Stimulated activated memory B cell treated with anti-CD40 and anti-IgM and Interleukin-4, amounts not matched to agents 10 μg/mL and 1 μg/mL and 100 μg/mL, for 72 hours (primary cell): Measurements from ENCODE around the gene TNS4.

Experiments used
- ATAC-seq: fragments of 150-1000 bp; cut with Tn5 transposase; 2 replicates; pipeline ENCODE4 v1.10.0; 2021
- H3K27ac Mint-ChIP-seq: one replicate; pipeline ENCODE4 v1.8.0; 2022; ENCODE audit warnings: mild to moderate bottlenecking, mixed read lengths
- H3K27me3 Mint-ChIP-seq: one replicate; pipeline ENCODE4 v1.8.0; 2022; ENCODE audit warnings: mixed read lengths
- H3K36me3 Mint-ChIP-seq: one replicate; pipeline ENCODE4 v1.8.0; 2022; ENCODE audit warnings: mixed read lengths
- H3K4me1 Mint-ChIP-seq: one replicate; pipeline ENCODE4 v1.8.0; 2022; ENCODE audit warnings: mixed read lengths
- H3K4me3 Mint-ChIP-seq: one replicate; pipeline ENCODE4 v1.8.0; 2022; ENCODE audit warnings: mild to moderate bottlenecking, moderate library complexity, mixed read lengths
- H3K9me3 Mint-ChIP-seq: one replicate; pipeline ENCODE4 v1.8.0; 2022; ENCODE audit warnings: mixed read lengths

The TNS4 gene

GRCh38 chr17:40514013-40514875 is 12.8 kb upstream of the TNS4 start:
- ATAC-seq = no peak
- H3K27ac Mint-ChIP-seq = no peak overlapping the region
- no peaks in the 10 kb centered on the region for H3K36me3 Mint-ChIP-seq
- H3K4me3 Mint-ChIP-seq = no peak overlapping the region
- H3K27me3 Mint-ChIP-seq = peaks cover 20% of the 10 kb centered on the region
- H3K9me3 Mint-ChIP-seq = no peaks in the 10 kb centered on the region
- H3K4me1 Mint-ChIP-seq = peaks cover 55% of the 10 kb centered on the region

DNA sequence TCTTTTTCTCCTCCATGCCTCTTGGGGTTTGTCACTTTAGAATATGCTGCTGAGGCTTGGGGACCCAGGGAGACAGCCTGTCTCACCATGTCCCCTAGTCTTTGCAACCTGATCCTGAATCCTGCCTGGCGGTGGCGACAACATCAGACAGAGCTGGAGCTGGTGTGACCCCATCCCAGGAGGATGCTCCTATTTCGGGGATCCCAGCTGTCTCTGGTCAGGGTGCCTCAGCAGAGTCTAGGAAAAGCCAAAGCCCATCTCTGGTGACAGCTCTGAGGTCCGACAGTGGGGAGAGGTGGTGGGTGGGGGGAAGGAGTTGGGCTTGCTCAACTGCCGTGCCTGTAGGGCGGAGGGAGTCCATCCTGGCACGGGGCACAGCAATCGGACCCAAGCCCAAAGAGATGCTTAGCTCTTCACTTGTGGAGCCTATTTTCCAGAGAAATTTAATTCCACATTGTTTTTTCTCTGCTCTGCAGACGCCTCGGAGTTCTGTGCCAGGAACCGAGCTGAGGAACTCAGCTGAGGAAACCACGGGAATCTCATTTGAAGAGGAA is 10.3 kb upstream of the TNS4 start:
- Mint-ChIP-seq H3K4me1 (peaks cover 32% of the 10 kb centered on the region), H3K36me3 (no peaks in the 10 kb centered on the region), H3K27me3 (peaks cover 20% of the 10 kb centered on the region), H3K4me3 (no peak overlapping the region), H3K9me3 (no peaks in the 10 kb centered on the region), H3K27ac (no peak overlapping the region)
- no peak for ATAC-seq

- Mint-ChIP-seq H3K27me3 (peaks cover 20% of the 10 kb centered on the region), H3K4me1 (peaks cover 26% of the 10 kb centered on the region), H3K9me3 (no peaks in the 10 kb centered on the region), H3K36me3 (no peaks in the 10 kb centered on the region), H3K4me3 (no peak overlapping the region), H3K27ac (no peak overlapping the region)
- ATAC-seq = no peak
Observed at GRCh38 chr17:40511136-40511535, 9.7 kb upstream of the TNS4 start.

DNA sequence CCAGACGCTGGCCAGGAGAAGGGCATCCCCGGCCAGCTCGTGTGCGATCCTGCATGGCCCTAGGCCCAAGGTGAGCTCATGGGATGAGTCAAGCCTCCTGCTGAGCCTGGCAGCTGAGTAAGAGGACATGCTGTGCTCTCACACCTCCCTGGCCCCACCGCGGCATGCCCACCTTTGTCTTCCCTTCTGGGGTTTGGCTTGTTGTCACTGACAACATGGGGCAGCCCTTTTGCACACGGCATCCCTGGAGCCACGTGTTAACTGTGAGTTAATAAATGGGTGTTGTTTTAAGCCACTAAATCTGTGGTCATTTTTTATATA is 8.9 kb upstream of the TNS4 start:
- H3K4me3 Mint-ChIP-seq = no peak overlapping the region
- H3K27me3 Mint-ChIP-seq = peaks cover 19% of the 10 kb centered on the region
- ATAC-seq = no peak
- no peaks in the 10 kb centered on the region for H3K36me3 Mint-ChIP-seq
- H3K27ac Mint-ChIP-seq = no peak overlapping the region
- H3K4me1 Mint-ChIP-seq = peaks cover 20% of the 10 kb centered on the region
- H3K9me3 Mint-ChIP-seq = no peaks in the 10 kb centered on the region

GRCh38 chr17:40509626-40510327 is 8.4 kb upstream of the TNS4 start:
- no peak overlapping the region for H3K27ac Mint-ChIP-seq
- H3K27me3 Mint-ChIP-seq = peaks cover 14% of the 10 kb centered on the region
- peaks cover 17% of the 10 kb centered on the region for H3K4me1 Mint-ChIP-seq
- H3K36me3 Mint-ChIP-seq = no peaks in the 10 kb centered on the region
- no peak overlapping the region for H3K4me3 Mint-ChIP-seq
- no peaks in the 10 kb centered on the region for H3K9me3 Mint-ChIP-seq
- ATAC-seq = no peak

DNA sequence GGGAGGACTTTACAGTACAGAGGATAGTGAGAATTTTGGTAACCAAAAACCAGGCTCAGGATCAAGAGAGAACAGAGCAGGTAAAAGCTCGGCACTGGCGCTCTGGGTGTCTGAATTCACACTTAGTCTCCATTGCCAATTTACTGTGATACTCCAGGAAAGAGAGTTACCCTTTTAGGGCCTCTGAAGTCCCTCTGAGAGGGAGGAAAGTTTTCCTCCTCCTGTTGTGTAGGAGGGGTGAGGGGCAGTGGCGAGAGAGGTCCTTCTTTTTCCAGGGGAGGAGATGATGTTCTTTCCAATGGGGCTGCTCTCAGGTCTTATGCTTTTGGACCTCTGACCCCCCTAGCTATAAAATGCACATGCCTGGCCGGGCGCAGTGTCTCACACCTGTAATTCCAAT is 5.4 kb upstream of the TNS4 start:
- ATAC-seq = no peak
- Mint-ChIP-seq H3K27ac (no peak overlapping the region), H3K36me3 (no peaks in the 10 kb centered on the region), H3K4me1 (peaks cover 5% of the 10 kb centered on the region), H3K27me3 (no peaks in the 10 kb centered on the region), H3K4me3 (no peak overlapping the region), H3K9me3 (no peaks in the 10 kb centered on the region)

GRCh38 chr17:40503154-40503553 is 1.7 kb upstream of the TNS4 start:
- ATAC-seq = no peak
- Mint-ChIP-seq H3K9me3 (no peaks in the 10 kb centered on the region), H3K27me3 (peaks cover 27% of the 10 kb centered on the region), H3K36me3 (no peaks in the 10 kb centered on the region), H3K27ac (no peak overlapping the region), H3K4me1 (peaks cover 11% of the 10 kb centered on the region), H3K4me3 (no peak overlapping the region)

GRCh38 chr17:40502716-40503115 is 1.3 kb upstream of the TNS4 start:
- Mint-ChIP-seq H3K4me1 (peaks cover 11% of the 10 kb centered on the region), H3K36me3 (no peaks in the 10 kb centered on the region), H3K27ac (no peak overlapping the region), H3K9me3 (no peaks in the 10 kb centered on the region), H3K27me3 (peaks cover 27% of the 10 kb centered on the region), H3K4me3 (no peak overlapping the region)
- ATAC-seq = no peak

DNA sequence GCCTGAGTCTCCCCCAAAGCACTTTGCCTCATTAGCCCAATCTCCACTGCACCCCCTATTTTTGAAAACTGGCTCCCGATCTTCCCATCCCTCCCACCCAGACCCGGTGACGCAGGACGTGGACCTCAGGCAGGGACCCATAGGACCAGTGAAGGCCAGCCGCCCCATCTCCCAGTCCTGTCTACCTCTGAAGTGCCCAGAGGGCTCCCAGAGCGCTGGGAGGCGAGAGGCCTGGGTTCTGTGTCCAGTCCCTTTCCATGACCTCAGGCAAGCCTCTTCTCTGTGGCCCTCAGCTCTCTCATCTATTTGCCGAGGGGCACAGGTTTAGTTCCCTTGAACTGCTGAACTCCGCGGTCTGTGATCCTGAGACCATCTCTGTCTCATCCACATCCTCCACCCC is 714 bp downstream of the TNS4 start:
- H3K36me3 Mint-ChIP-seq = no peaks in the 10 kb centered on the region
- H3K27me3 Mint-ChIP-seq = peaks cover 38% of the 10 kb centered on the region
- peaks cover 11% of the 10 kb centered on the region for H3K4me1 Mint-ChIP-seq
- H3K9me3 Mint-ChIP-seq = no peaks in the 10 kb centered on the region
- no peak for ATAC-seq
- H3K27ac Mint-ChIP-seq = no peak overlapping the region
- H3K4me3 Mint-ChIP-seq = no peak overlapping the region

GRCh38 chr17:40500190-40500589 is 1.2 kb downstream of the TNS4 start:
- ATAC-seq = no peak
- Mint-ChIP-seq H3K27ac (no peak overlapping the region), H3K27me3 (peaks cover 38% of the 10 kb centered on the region), H3K4me1 (peaks cover 7% of the 10 kb centered on the region), H3K4me3 (no peak overlapping the region), H3K9me3 (no peaks in the 10 kb centered on the region), H3K36me3 (no peaks in the 10 kb centered on the region)

DNA sequence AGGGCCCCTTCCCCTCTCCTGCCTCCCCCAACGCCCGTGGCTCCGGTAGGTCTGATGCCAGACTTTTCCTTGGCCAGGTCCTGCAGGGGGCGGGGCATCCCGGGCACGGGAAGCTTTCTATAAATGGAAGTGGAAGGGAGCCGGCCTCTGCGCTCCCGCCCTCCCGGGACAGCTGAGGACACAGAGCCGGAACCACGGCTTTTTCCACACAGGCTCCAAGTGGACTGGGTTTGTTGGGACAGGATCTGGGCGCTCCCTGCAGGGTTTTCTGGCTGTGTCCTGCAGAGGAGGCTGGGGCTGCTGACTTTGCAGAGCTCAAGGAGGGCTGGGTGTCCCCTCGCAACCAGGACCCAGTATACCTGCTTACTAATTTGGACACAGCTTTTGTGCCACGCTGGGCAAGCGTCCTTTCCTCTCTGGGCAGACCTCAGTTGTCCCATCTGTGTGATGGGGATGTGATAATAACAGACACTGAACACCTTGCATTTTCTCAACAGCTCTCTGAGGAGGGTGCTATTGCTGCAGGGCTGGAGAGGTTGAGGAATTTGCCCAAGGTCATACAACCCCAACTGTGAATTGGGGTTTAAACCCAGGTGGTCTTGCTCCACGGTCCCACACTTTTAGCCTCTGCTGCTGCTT is 1.8 kb downstream of the TNS4 start:
- Mint-ChIP-seq H3K27ac (no peak overlapping the region), H3K4me1 (peaks cover 6% of the 10 kb centered on the region), H3K4me3 (no peak overlapping the region), H3K9me3 (no peaks in the 10 kb centered on the region), H3K27me3 (peaks cover 38% of the 10 kb centered on the region), H3K36me3 (no peaks in the 10 kb centered on the region)
- no peak for ATAC-seq

DNA sequence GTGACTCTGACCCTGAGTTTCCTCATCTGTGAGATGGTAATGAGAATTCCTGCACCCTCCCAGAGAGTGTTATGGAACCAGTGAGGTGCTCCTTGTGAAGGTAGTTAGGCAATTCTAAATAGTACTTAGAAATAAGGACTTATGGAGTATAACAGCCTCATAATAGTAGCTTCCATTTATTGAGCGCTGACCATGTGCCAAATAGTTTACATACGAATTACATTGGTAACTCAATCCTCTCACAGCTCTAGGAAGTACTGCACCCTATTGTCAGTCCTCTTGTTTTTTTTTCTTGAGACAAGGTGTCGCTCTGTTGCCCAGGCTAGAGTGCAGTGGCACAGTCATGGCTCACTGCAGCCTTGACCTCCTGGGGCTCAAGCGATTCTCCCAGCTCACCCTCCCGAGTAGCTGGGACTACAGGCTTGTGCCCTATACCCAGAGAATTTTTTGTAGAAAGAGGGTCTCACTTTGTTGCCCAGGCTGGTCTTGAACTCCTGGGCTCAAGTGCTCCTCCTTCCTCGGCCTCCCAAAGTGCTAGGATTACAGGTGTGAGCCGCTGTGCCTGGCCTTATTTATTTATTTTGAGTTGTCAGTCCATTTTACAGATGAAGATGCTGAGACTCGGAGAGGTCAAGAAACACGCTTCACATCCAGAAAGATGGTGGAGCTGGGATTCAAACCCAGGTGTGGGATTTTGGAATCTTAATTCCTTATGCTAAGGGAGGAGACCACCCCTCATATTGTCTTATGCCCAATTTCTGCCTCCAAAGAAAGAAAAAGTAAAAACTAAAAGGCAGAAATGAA is 2.9 kb downstream of the TNS4 start:
- Mint-ChIP-seq H3K4me3 (no peak overlapping the region), H3K9me3 (no peaks in the 10 kb centered on the region), H3K27me3 (peaks cover 38% of the 10 kb centered on the region)

GRCh38 chr17:40497695-40498094 is 3.7 kb downstream of the TNS4 start:
- no peak overlapping the region for H3K4me3 Mint-ChIP-seq
- no peak for ATAC-seq
- H3K27ac Mint-ChIP-seq = no peak overlapping the region
- H3K4me1 Mint-ChIP-seq = peaks cover 6% of the 10 kb centered on the region
- no peaks in the 10 kb centered on the region for H3K9me3 Mint-ChIP-seq
- peaks cover 38% of the 10 kb centered on the region for H3K27me3 Mint-ChIP-seq
- H3K36me3 Mint-ChIP-seq = no peaks in the 10 kb centered on the region

More for the DNA sequence above, 2.9 kb downstream of the TNS4 start:
- Mint-ChIP-seq H3K27ac (no peak overlapping the region), H3K36me3 (no peaks in the 10 kb centered on the region), H3K4me1 (peaks cover 6% of the 10 kb centered on the region)
- ATAC-seq = no peak

GRCh38 chr17:40496634-40497420 is 4.6 kb downstream of the TNS4 start:
- no peak overlapping the region for H3K27ac Mint-ChIP-seq

More at GRCh38 chr17:40496634-40497420, 4.6 kb downstream of the TNS4 start:
- H3K27me3 Mint-ChIP-seq = peaks cover 38% of the 10 kb centered on the region
- H3K9me3 Mint-ChIP-seq = no peaks in the 10 kb centered on the region
- no peak for ATAC-seq
- H3K36me3 Mint-ChIP-seq = no peaks in the 10 kb centered on the region
- H3K4me1 Mint-ChIP-seq = peaks cover 6% of the 10 kb centered on the region
- no peak overlapping the region for H3K4me3 Mint-ChIP-seq
